MV-4-11 (cell line): ENCODE results near the gene GPATCH1.

ENCODE experiments used
- DNase-seq: peaks from one replicate; lab custom pipeline; 2025; lab: John Stamatoyannopoulos, UW

GPATCH1 gene

GRCh38 chr19:33064458-33064791 is 16.6 kb upstream of the GPATCH1 start:
- DNase-seq: no peak

DNA sequence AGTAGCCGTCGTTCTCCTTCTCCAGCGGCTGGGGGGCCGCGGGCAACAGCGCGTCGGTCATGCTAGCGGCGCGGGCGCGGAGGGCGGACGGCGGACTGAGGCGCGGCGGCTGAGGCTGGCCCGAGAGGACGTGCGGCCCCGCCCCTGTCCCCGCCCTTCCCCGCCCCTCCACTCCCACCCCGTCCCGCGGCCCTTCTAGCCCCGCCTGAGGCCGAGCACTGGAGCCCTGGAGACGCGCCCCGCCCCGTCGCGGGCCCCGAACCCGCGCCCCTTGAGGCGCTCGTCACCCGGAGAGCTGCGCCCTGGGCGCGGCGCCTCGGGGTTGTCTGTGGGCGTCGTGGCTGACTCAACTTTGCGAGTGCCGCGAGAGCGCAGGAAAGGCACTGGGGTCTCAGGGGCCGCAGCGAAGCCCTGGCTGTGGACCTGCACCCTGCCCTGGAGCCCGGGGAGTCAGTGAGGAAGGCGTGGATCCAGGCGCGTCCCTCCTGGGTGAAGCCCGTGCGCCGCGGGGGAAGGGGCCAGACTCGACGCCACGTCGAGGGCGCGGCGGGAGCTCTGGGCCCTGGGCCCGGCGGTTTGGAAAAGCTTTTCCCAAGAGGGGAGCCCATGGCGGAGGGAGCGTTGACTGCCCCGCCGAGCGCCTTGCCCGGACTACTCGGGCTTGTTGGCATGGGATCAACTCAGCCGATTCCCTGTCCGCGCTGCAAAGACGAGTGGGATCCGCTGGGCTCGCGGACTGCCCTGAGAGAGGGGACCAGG is 16.0 kb upstream of the GPATCH1 start, which contains the start of gene RHPN2:
Gene RHPN2 (minus strand): TSS at position 97 of the 759 bp plus-strand sequence. CDS start 36 bp downstream, at position 61.
- no peak for DNase-seq

- DNase-seq: no peak
Observed at GRCh38 chr19:33066543-33066942, 14.4 kb upstream of the GPATCH1 start.

- no peak for DNase-seq
Observed at GRCh38 chr19:33067121-33067520, 13.9 kb upstream of the GPATCH1 start.

DNA sequence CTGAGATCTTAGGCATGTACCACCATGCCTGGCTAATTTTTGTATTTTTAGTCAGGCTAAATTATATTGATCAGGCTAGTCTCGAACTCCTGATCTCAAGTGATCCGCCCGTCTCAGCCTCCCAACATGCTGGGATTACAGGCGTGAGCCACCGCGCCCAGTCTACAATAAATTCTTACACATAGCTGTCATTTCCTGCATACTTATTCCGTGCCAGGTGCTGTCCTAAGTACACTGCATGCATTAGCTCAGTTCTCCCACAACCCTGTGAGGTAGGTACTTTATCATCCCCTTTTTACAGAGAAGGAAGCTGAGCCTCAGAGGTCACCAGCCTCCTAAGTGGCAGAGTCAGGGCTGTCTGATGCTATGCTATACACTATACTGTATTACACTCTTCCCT is 9.1 kb upstream of the GPATCH1 start:
- DNase-seq: no peak

DNA sequence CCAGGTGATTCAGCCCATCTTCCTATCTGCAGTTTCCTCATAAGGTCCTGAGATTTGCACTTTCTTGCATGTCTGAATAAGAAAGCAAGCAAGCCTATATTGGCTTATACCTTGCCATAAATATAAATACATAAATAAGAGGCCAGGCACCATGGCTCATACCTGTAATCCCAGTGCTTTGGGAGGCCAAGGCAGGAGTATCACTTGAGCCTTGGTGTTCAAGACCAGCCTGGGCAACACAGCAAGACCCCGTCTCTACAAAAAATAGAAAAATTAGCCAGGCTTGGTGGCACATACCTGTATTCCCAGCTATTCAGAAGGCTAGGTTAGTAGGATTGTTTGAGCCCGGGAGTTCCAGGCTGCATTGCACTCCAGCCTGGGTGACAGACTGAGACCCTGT is 5.5 kb upstream of the GPATCH1 start:
- no peak for DNase-seq

GRCh38 chr19:33085570-33086128 is 4.7 kb downstream of the GPATCH1 start:
- no peak for DNase-seq

DNA sequence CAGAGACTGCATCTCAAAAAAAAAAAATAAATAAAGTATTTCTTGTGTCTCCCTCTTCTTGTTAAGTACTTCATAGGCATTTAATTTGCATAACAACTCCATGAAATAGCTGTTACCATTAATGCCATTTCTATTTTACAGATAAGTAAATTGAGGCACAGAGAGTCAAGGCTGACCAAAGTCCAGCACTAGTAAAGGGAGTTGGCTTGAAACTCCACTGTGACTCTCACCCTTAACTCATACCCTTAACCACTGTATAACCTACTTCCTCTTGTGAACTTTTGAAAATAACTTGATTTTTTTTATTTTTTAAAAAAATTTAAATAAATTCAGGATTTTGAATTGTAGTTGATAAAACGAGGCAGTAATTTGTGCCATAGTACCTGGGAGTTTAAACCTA is 6.0 kb downstream of the GPATCH1 start:
- DNase-seq: no peak

- no peak for DNase-seq
Observed at GRCh38 chr19:33089010-33089409, 8.0 kb downstream of the GPATCH1 start.

DNA sequence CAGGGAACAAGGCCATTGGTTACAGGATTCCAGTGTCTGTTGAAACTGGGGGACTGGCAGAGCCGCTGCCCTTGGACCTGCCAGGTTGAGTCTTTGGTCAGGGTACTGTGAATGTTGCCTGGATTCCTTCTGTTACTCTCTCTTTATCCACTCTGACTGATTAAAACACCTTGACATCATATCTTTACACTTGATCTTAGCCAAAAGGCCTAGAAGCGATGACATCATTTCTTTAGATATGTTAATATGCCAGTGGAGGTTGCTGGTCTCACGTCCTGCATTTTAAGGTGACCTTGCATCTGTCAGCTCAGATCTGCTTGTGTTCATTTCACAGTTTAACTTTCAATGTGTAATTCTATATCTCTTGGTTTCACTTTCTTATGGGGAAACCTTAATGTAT is 9.2 kb downstream of the GPATCH1 start:
- no peak for DNase-seq

GRCh38 chr19:33093420-33094210 is 12.6 kb downstream of the GPATCH1 start:
- DNase-seq: no peak

GRCh38 chr19:33094436-33095067 is 13.6 kb downstream of the GPATCH1 start:
- peak; percentile 43 for DNase-seq

GRCh38 chr19:33096005-33096404 is 15.0 kb downstream of the GPATCH1 start:
- no peak for DNase-seq

DNA sequence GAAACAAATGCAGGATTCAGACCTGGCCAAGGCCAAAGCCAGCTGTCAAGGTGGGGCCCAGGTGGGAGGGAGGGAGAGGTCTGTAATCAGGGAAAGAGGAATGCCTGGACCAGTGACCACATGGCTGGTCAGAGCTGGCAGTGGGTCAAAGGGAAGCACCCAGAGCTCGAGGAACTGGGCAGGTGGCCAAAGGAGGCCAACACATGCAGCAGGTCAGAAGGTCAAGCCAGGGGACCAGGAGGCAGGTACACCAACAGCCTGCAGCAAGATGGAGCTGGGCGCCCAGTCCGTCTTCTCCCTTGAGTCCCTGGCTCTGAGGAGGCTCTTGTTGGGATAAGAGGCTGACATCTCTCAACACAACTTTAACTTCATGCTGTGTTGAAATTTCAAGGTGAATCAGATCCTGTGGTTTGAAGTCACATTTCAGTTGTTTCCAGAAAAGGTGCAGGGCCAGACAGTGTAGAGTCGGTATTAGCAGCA is 17.1 kb downstream of the GPATCH1 start:
- DNase-seq: no peak

GRCh38 chr19:33100894-33101644 is 20.1 kb downstream of the GPATCH1 start:
- DNase-seq: no peak

DNA sequence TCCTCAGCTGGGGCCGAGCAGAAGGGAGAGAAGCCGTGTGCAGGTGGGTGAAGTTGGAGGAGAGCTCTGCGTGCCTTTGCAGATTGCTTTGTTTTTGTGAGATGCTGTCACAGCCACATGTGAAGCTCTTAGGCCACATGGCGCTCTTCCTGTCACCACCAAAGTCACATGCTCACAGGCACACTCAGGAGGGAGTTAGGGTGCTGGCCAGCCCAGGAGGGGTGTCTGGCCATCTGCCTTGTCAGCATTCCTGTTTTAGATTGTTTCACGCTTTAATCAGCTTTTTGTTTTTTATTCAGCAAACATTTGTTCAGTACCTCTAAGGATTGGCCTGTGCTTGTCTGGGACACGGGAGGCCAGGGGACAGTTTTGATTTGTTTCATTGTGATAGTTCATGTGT is 21.9 kb downstream of the GPATCH1 start:
- DNase-seq: no peak

DNA sequence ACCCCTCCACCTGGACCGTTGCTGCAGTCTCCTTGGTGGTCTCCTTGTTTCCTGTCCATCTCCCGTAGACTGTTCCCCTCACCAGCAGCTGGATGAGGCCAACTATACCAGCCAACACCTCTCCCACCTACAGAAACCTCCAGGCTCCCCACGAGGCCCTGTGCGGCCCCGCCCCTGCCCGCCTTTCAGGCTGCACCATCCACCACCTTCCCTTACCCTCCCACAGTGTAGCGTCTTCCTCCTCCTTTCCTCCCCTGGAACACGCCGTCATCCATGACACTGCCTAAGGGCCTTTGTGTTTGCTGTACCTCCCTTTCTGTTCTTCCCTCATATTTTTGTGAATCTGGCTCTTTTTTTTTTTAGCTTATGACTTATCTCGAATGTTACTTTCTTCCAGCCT is 27.2 kb downstream of the GPATCH1 start:
- no peak for DNase-seq

DNA sequence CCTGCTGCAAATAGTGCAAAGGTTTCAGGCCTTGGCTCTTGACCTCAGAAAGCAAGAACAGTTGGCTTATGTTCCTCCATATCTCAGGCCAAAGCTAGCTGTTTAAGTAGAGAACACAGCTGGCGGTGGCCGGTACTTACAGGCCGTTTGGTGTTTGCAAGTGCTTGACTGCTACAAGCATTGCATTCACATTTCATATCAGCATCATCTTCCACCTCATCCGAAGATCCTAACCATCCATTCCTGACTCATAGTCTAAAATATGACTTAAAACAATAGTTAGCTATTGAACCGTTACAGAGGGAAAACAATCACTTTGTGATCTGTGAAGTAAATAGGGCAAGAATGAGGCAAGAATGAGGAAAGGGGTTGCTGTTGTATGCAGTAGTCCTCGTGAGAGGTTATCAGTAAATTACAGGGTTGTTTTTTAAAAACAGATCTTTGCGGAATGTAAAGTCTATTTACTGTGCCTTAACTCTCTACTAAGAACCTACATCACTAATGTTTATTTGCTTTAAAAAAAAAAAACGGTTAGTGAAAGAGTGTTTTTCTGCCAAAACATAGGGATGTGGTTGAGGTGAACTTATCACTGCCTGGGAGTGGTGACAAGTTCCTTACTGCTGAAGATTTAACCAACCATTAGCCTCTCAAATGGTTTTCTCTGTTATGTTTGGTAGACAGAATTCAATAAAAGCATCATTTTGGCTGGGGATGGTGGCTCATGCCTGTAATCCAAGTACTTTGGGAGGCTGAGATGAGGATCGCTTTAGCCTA is 29.3 kb downstream of the GPATCH1 start:
- DNase-seq: no peak

GRCh38 chr19:33111587-33111986 is 30.6 kb downstream of the GPATCH1 start:
- DNase-seq: no peak

DNA sequence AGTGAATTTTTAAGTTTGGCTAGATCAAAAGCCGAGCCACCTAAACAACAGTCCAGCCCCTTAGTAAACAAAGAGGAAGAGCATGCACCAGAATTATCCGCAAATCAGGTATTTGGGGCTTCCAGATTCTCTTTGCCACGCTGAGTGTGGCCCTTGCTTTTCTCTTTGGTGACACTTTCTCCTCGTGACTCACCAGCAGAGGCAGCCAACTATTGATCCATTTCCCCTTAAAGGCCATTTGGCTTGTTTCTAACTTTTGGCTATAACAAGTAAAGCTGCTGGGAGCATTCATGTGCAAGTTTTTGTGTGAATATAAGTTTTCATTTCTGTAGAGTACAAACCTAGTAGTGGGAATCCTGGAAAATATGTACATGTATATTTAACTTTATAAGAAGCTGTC is 33.3 kb downstream of the GPATCH1 start:
- no peak for DNase-seq

GRCh38 chr19:33117501-33117900 is 36.5 kb downstream of the GPATCH1 start:
- no peak for DNase-seq
